DND-41 (cell line): Measurements from ENCODE around the gene NMRK1.

Experiments
- ATAC-seq: fragments of 200-7000 bp; cut with Tn5 transposase; 3 replicates; pipeline ENCODE4 v1.9.1; 2021; ENCODE audit warnings: low read depth; ENCODE audit not compliant: insufficient read depth
- DNase-seq: peaks from one replicate; pipeline ENCODE4 v3.0.0-alpha.2; 2020
- H2AFZ ChIP-seq: 2 replicates; pipeline ENCODE4 v1.6.0; 2012; ENCODE audit warnings: low read depth, low read length
- H3K27ac ChIP-seq: 2 replicates; pipeline ENCODE4 v1.5.1; 2012; ENCODE audit warnings: low read length, inconsistent platforms
- H3K27me3 ChIP-seq: fragments of 200-600 bp; sonication (generic); 2 replicates; pipeline ENCODE4 v1.6.0; 2012; ENCODE audit warnings: low read length, mild to moderate bottlenecking, inconsistent platforms; ENCODE audit not compliant: insufficient read depth, poor library complexity
- H3K36me3 ChIP-seq: 2 replicates; pipeline ENCODE4 v1.5.1; 2012; ENCODE audit warnings: low read length, inconsistent platforms; ENCODE audit not compliant: insufficient read depth
- H3K4me1 ChIP-seq: 2 replicates; pipeline ENCODE4 v1.5.1; 2012; ENCODE audit warnings: mild to moderate bottlenecking, low read length; ENCODE audit not compliant: insufficient read depth
- H3K4me2 ChIP-seq: 2 replicates; pipeline ENCODE4 v1.6.0; 2012; ENCODE audit warnings: mild to moderate bottlenecking, moderate library complexity, low read length, inconsistent platforms; ENCODE audit not compliant: insufficient read depth
- H3K4me3 ChIP-seq, 2 experiments: fragments of 200-600 bp in 1 of 2; shearing (Covaris generic) in 1 of 2; 2 replicates each; pipeline ENCODE4 v1.5.1; 2012 to 2016; ENCODE audit warnings: inconsistent platforms in 2 of 2, low read length in 2 of 2, mild to moderate bottlenecking in 2 of 2, low read depth in 1 of 2, moderate library complexity in 1 of 2
- H3K79me2 ChIP-seq: 2 replicates; pipeline ENCODE4 v1.6.0; 2012; ENCODE audit warnings: low read length, inconsistent platforms; ENCODE audit not compliant: insufficient read depth
- H3K9ac ChIP-seq: 2 replicates; pipeline ENCODE4 v1.6.0; 2012; ENCODE audit warnings: low read depth, mild to moderate bottlenecking, inconsistent platforms, low read length, moderate library complexity
- H3K9me3 ChIP-seq: 2 replicates; pipeline ENCODE4 v1.5.1; 2012; ENCODE audit warnings: low read length, moderate library complexity, mild to moderate bottlenecking, inconsistent platforms; ENCODE audit not compliant: insufficient read depth, severe bottlenecking
- H4K20me1 ChIP-seq: 2 replicates; pipeline ENCODE4 v1.6.0; 2012; ENCODE audit warnings: low read length; ENCODE audit not compliant: insufficient read depth
- CTCF ChIP-seq: IDR thresholded peaks from 2 replicates; pipeline ENCODE4 v1.5.1; 2012; ENCODE audit warnings: borderline replicate concordance, low read length, moderate library complexity, mild to moderate bottlenecking; ENCODE audit not compliant: poor library complexity, severe bottlenecking; ENCODE audit errors: extremely low read depth
- EZH2 ChIP-seq: IDR thresholded peaks from 3 replicates; pipeline ENCODE4 v1.6.1; 2012; ENCODE audit warnings: borderline replicate concordance, low read depth, mild to moderate bottlenecking, moderate library complexity, low read length, inconsistent platforms; ENCODE audit not compliant: severe bottlenecking

The NMRK1 gene

DNA sequence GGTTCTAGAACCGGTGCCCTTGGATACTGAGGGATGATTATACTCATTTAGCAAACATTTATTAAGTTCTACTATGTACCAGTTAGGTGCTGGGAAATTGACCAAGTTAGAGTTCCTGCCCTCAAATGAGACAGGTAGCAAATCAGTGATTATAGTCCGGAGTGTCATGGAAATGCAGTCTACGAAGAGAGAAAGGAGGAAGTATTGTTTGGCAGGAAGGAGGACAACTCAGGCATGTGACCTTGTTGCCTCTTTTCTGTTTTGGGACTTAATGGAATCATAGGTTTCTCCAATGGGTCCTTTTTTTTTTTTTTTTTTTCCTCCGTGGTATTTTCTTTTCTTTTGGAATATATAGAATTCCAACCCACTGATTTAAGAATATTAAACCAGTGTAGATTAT is 28.4 kb upstream of the NMRK1 start:
- Histone ChIP-seq H3K27ac (no peak overlapping the region), H3K36me3 (peaks cover 25% of the 10 kb centered on the region), H3K9me3 (no peaks in the 10 kb centered on the region), H4K20me1 (no peaks in the 10 kb centered on the region), H3K27me3 (no peaks in the 10 kb centered on the region), H2AFZ (no peak overlapping the region), H3K79me2 (peaks cover 75% of the 10 kb centered on the region), H3K4me3 (no peak overlapping the region), H3K4me1 (no peaks in the 10 kb centered on the region), H3K4me2 (no peak overlapping the region), H3K9ac (no peak overlapping the region)
- ATAC-seq (no peak), DNase-seq (no peak)
- TF ChIP-seq CTCF (no peak), EZH2 (no peak)

- no peak overlapping the region for H3K4me3 ChIP-seq
- H3K79me2 ChIP-seq = peaks cover 87% of the 10 kb centered on the region
- no peak for DNase-seq
- TF ChIP-seq EZH2 = no peak
- no peak for TF ChIP-seq CTCF
- H3K27me3 ChIP-seq = no peaks in the 10 kb centered on the region
- H3K36me3 ChIP-seq = peaks cover 5% of the 10 kb centered on the region
- H2AFZ ChIP-seq = no peak overlapping the region
- no peaks in the 10 kb centered on the region for H3K4me1 ChIP-seq
- no peak for ATAC-seq
- no peaks in the 10 kb centered on the region for H4K20me1 ChIP-seq
- no peak overlapping the region for H3K9ac ChIP-seq
- no peaks in the 10 kb centered on the region for H3K9me3 ChIP-seq
- H3K4me2 ChIP-seq = no peak overlapping the region
- no peak overlapping the region for H3K27ac ChIP-seq
Measured at GRCh38 chr9:75112789-75113188, 24.8 kb upstream of the NMRK1 start.

GRCh38 chr9:75111019-75111622 is 23.2 kb upstream of the NMRK1 start:
- H3K4me1 ChIP-seq = no peaks in the 10 kb centered on the region
- DNase-seq (no peak), ATAC-seq (0 out of 3 replicates have a peak, but pooled peaks have one; percentile 17)
- no peak overlapping the region for H3K9ac ChIP-seq
- H4K20me1 ChIP-seq = no peaks in the 10 kb centered on the region
- no peaks in the 10 kb centered on the region for H3K36me3 ChIP-seq
- no peaks in the 10 kb centered on the region for H3K9me3 ChIP-seq
- H3K27ac ChIP-seq = 0 out of 2 replicates have a peak overlapping the region, but pooled peaks have one; percentile 3
- H3K27me3 ChIP-seq = no peaks in the 10 kb centered on the region
- H3K4me2 ChIP-seq = no peak overlapping the region
- H3K79me2 ChIP-seq = peaks cover 83% of the 10 kb centered on the region
- H3K4me3 ChIP-seq = no peak overlapping the region
- TF ChIP-seq CTCF (no peak), EZH2 (no peak)
- H2AFZ ChIP-seq = no peak overlapping the region
